Measurements from ENCODE around the gene FTH1.
A peak's percentile ranks its signal among the peaks of the same experiment; 100 is the strongest.

FTH1 gene

DNA sequence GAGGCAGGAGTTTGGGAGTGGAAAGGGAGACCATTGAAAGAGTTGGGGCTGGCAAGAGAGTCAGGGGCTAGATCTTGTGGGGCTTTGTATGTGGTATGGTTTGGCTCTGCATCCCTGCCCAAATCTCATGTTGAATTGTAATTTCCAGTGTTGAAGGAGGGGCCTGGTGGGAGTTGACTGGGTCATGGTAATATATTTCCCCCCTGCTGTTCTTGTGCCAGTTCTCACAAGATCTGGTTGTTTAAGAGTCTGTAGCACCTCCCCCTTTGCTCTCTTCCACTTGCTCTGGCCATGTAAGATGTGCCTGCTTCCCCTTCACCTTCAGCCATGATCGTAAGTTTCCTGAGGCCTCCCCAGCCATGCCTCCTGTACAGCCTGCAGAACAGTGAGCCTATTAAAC, 39.9 kb downstream of the FTH1 start:
- Histone ChIP-seq H3K9ac (ENCODE audit: low read length) (no peak overlapping the region), H3K9me3 (ENCODE audit: low read length) (no peaks in the 10 kb centered on the region), H3K27ac (ENCODE audit: low read depth, low read length) (no peak overlapping the region), H3K27me3 (ENCODE audit: control insufficient read depth in 1 of 2, insufficient read depth in 2 of 2, low read length in 2 of 2) (no peaks in the 10 kb centered on the region), H3K4me3 (ENCODE audit: low read depth in 1 of 2, low read length in 2 of 2) (no peak overlapping the region), H3K36me3 (ENCODE audit: insufficient read depth, low read length) (no peaks in the 10 kb centered on the region), H3K4me1 (ENCODE audit: insufficient read depth, low read length) (peaks cover 15% of the 10 kb centered on the region)

DNA sequence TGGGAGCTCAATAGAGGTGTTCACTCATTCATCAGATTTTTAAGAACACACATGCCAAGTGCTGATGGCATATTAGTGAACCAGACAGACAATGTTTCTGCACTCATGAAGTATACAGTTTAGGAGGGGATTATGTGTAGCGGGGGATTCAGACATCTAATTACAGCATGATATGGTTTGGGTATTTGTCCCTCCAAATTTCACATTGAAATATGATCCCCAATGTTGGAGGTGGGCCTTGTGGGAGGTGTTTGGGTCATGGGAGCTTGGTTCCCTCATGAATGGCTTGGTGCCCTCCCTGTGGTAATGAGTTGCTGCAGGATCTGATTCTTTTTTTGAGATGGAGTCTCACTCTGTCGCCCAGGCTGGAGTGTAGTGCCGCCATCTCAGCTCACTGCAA, 41.2 kb downstream of the FTH1 start:
- no peaks in the 10 kb centered on the region for H3K27me3 ChIP-seq (ENCODE audit: control insufficient read depth in 1 of 2, insufficient read depth in 2 of 2, low read length in 2 of 2)
- H3K9ac ChIP-seq (ENCODE audit: low read length), result no peak overlapping the region
- H3K36me3 ChIP-seq (ENCODE audit: insufficient read depth, low read length), result no peaks in the 10 kb centered on the region
- H3K4me3 ChIP-seq (ENCODE audit: low read depth in 1 of 2, low read length in 2 of 2), result no peak overlapping the region
- H3K27ac ChIP-seq (ENCODE audit: low read depth, low read length), result no peak overlapping the region
- no peaks in the 10 kb centered on the region for H3K9me3 ChIP-seq (ENCODE audit: low read length)
- peaks cover 20% of the 10 kb centered on the region for H3K4me1 ChIP-seq (ENCODE audit: insufficient read depth, low read length)

DNA sequence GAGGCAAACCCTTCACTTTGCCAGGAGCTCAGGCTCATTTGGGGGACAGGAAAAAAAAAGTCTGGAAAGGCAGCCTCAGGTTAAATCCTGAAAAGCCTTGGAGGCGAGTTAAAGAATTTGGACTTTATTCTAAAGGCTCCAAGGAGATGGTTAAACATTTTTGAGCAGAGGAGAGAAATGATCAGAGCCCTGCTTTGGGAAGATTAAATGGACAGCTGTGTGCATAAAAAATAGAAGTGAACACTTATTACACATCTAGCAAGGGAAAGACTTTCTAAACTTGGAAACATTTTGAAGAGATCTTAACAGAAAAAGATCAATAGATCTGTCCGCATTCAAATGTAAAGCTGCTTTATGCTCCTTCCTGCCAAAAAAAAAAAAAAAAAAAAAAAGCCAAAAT, 41.7 kb downstream of the FTH1 start:
- H3K4me3 ChIP-seq (ENCODE audit: low read depth in 1 of 2, low read length in 2 of 2), result no peak overlapping the region
- H3K27ac ChIP-seq (ENCODE audit: low read depth, low read length), result no peak overlapping the region
- H3K9me3 ChIP-seq (ENCODE audit: low read length), result no peaks in the 10 kb centered on the region
- peaks cover 21% of the 10 kb centered on the region for H3K4me1 ChIP-seq (ENCODE audit: insufficient read depth, low read length)
- H3K9ac ChIP-seq (ENCODE audit: low read length), result no peak overlapping the region
- no peaks in the 10 kb centered on the region for H3K36me3 ChIP-seq (ENCODE audit: insufficient read depth, low read length)
- H3K27me3 ChIP-seq (ENCODE audit: control insufficient read depth in 1 of 2, insufficient read depth in 2 of 2, low read length in 2 of 2), result no peaks in the 10 kb centered on the region

DNA sequence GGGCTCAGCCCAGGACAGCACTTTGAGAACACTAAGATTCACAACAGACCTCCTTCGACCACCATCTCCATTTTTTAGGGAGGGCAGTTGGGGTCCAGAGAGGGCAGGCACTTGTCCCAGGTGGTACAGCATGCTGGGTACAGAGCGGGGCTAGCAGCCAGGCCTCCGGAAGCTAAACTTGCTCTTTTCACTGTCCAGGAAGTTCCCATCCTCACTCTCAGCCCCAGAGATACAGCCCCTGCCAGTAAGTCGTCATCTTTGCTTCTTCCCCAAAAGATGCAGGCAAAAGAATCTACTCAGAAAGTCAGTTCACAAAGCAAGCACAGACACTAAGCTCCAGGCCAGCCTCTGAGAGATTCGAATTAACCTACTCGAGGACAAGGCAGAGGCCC, 43.4 kb downstream of the FTH1 start:
- Histone ChIP-seq H3K4me1 (ENCODE audit: insufficient read depth, low read length) (peaks cover 30% of the 10 kb centered on the region), H3K4me3 (ENCODE audit: low read depth in 1 of 2, low read length in 2 of 2) (no peak overlapping the region), H3K27me3 (ENCODE audit: control insufficient read depth in 1 of 2, insufficient read depth in 2 of 2, low read length in 2 of 2) (peaks cover 0 to 8% of the 10 kb centered on the region in 2 donors), H3K9me3 (ENCODE audit: low read length) (no peaks in the 10 kb centered on the region), H3K36me3 (ENCODE audit: insufficient read depth, low read length) (no peaks in the 10 kb centered on the region), H3K27ac (ENCODE audit: low read depth, low read length) (peak overlapping the region; percentile 32), H3K9ac (ENCODE audit: low read length) (no peak overlapping the region)

DNA sequence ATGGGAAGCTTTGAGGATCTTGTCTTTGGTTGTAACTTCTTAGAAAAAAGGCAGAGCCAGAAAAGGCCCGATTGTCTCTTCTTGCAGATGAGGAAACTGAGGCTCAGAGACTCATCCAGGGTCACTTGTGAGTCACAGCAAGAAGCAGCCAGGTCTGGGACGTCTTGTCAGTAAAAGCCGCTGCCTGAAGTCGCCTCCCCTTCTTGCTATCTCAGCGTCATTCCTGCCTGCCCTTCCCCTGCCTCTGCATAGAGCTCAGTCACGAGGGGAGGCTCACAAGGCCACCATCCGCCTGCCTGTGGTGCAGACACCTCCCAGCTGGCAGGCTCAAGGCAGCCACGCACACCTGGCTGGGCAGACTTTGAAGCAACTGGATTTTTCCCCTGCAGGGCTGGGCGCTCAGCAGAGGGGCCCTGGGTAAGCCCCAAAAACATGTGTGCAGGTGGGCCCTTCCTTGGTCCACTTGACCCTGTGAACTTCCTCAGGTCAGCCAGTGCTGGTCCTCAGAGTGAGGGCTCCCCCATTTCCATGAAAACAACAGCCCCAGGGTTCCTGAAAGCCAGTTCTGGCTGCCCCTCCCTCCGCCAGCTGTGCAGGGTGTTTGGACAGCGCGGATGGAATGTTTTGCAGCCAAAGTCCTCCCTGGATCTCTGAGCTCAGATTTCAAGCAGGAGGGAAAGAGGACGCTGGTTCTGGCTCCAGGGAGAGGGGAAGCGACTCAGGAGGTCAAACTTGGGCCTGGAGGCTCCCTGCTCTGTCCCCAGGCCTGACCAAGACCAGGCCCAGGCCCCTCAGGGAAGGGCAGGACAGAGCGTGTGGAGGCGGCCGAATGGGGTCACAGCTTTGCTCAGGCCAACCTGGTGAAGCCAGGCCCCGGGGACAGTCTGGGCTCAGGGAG, 44.0 kb downstream of the FTH1 start:
- Histone ChIP-seq H3K4me1 (ENCODE audit: insufficient read depth, low read length) (peaks cover 33% of the 10 kb centered on the region), H3K9me3 (ENCODE audit: low read length) (no peaks in the 10 kb centered on the region), H3K9ac (ENCODE audit: low read length) (no peak overlapping the region)

DNA sequence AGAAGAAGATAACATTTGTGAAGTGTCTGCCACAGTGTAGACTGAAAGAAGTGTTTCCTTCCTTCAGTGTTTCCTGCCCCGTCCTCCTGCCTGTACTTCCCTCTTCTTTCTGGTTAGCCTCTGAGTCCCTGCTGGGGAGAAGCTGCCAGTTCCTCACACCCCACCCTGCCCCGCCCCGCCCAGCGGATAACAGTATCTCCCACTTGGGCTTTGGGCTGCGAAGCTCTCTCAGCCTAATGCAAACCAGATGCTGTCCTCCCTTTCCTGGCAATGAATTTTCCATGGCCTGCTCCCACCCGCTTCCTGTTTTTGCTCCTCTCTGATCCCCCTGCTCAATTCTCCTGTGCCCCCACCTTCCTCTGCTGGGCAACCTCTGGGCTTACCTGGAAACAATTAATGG, 44.9 kb downstream of the FTH1 start:
- Histone ChIP-seq H3K36me3 (ENCODE audit: insufficient read depth, low read length) (no peaks in the 10 kb centered on the region), H3K9me3 (ENCODE audit: low read length) (no peaks in the 10 kb centered on the region), H3K27me3 (ENCODE audit: control insufficient read depth in 1 of 2, insufficient read depth in 2 of 2, low read length in 2 of 2) (peaks cover 0 to 11% of the 10 kb centered on the region in 2 donors), H3K4me3 (ENCODE audit: low read depth in 1 of 2, low read length in 2 of 2) (no peak overlapping the region), H3K27ac (ENCODE audit: low read depth, low read length) (no peak overlapping the region), H3K9ac (ENCODE audit: low read length) (no peak overlapping the region), H3K4me1 (ENCODE audit: insufficient read depth, low read length) (peaks cover 39% of the 10 kb centered on the region)

More for the DNA sequence above, 44.0 kb downstream of the FTH1 start:
- no peak overlapping the region for H3K4me3 ChIP-seq (ENCODE audit: low read depth in 1 of 2, low read length in 2 of 2)
- peak overlapping the region; percentile 32 for H3K27ac ChIP-seq (ENCODE audit: low read depth, low read length)
- peaks cover 0 to 11% of the 10 kb centered on the region in 2 donors for H3K27me3 ChIP-seq (ENCODE audit: control insufficient read depth in 1 of 2, insufficient read depth in 2 of 2, low read length in 2 of 2)
- no peaks in the 10 kb centered on the region for H3K36me3 ChIP-seq (ENCODE audit: insufficient read depth, low read length)

DNA sequence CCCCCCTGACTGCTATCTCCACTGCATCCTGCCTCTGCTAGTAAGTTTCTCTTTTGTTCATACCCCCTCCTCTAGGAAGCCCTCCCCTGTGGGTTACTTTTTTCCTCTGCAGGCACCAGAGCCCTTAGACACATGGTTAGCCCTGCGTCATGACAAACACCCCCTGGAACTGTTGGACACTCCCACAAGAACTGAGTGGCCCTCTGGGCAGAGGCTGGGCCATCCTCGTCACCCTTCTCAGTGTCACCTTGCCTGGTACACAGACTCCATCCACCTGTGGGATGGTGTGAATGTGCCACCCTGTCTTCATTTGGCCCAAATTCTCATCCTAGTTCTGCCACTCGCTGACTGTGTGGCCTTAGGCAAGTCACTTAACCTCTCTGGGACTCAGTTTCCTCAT, 46.0 kb downstream of the FTH1 start:
- H3K27me3 ChIP-seq (ENCODE audit: control insufficient read depth in 1 of 2, insufficient read depth in 2 of 2, low read length in 2 of 2), result peaks cover 0 to 11% of the 10 kb centered on the region in 2 donors
- H3K4me3 ChIP-seq (ENCODE audit: low read depth in 1 of 2, low read length in 2 of 2), result no peak overlapping the region
- no peak overlapping the region for H3K9ac ChIP-seq (ENCODE audit: low read length)
- H3K36me3 ChIP-seq (ENCODE audit: insufficient read depth, low read length), result no peaks in the 10 kb centered on the region
- peaks cover 39% of the 10 kb centered on the region for H3K4me1 ChIP-seq (ENCODE audit: insufficient read depth, low read length)
- H3K27ac ChIP-seq (ENCODE audit: low read depth, low read length), result no peak overlapping the region
- no peaks in the 10 kb centered on the region for H3K9me3 ChIP-seq (ENCODE audit: low read length)

DNA sequence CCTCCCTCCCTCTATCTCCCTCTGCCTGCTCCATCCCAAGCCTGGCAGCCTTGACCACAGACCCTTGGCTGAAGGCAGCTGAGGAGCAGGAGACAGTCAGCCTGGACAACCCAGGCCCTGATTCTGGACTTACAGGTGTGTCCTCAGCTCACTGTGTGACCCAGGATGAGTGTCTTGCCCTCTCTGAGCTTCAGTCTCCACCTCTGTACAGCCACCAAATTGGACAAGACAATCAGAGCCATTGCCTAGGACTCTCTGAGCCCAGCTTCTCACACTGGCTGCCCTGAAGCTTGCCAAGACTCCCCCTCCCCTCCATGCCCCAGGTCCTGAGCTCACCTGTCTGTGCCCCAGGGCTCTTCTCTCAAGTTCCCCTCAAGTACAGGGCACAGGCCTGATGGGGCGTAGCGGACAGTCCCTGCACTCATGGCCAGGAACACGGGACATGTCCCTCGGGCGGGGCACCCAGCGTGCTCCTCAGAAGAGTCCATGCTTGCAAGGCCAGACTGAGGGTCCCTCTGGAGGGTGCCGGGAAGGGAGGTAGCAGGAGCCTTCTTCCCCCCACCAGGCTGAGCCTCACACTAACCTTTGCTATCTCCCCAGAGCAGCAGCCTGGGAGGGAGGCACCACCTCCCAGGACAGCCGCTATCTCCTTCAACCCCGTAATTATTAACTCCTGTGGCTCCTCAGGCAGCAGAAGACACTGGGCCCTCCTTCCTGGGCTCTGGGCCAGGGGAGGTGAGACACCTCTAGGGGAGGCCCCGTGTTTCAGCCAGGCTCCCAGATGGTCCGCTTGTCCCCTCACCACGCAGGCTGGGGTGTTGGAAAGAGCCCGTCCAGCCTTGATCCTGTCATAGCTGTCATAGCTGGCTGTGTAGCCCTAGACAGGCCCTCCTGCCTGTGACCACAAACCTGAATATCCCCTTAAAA, 47.5 kb downstream of the FTH1 start:
- peaks cover 0 to 11% of the 10 kb centered on the region in 2 donors for H3K27me3 ChIP-seq (ENCODE audit: control insufficient read depth in 1 of 2, insufficient read depth in 2 of 2, low read length in 2 of 2)
- no peak overlapping the region for H3K9ac ChIP-seq (ENCODE audit: low read length)
- no peaks in the 10 kb centered on the region for H3K9me3 ChIP-seq (ENCODE audit: low read length)
- peaks cover 44% of the 10 kb centered on the region for H3K4me1 ChIP-seq (ENCODE audit: insufficient read depth, low read length)
- H3K36me3 ChIP-seq (ENCODE audit: insufficient read depth, low read length), result no peaks in the 10 kb centered on the region
- no peak overlapping the region for H3K4me3 ChIP-seq (ENCODE audit: low read depth in 1 of 2, low read length in 2 of 2)
- H3K27ac ChIP-seq (ENCODE audit: low read depth, low read length), result no peak overlapping the region

DNA sequence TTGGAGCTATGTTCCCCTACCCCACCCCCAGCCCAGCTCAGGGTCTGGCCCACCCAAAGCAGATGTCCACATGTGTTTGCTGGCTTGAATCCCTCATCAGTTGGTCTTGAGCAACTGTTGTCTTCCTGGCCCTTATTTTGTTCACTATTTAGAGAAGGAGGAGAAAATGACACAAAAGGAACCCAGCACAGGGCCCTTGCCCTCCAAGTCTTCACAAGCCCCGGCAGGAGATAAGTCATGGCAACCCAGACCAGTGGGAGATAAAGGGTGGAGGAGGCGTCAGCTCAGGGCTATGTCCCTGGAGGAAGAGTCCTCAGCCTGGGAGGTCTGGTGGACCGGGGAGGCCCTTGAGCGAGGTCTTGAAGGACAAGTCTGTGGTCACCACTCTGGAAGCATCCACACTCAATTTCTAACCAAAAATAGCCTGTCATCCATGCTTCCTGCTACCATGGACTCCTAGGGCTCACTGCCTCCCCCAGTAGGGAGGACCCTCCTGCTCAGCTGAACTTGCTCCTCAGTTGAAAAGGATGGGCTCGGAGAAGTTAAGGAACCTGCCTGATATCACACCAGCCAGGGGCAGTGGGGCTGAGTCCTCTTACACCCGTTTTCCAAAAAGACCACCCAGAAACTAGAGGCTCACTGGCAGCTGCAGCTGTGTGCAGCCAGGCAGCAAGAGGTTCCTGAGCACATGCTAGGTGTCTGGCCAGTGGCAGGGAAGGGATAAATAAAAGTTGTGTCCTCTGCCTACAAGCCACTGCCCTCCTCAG, 48.3 kb downstream of the FTH1 start:
- Histone ChIP-seq H3K9me3 (ENCODE audit: low read length) (no peaks in the 10 kb centered on the region), H3K9ac (ENCODE audit: low read length) (no peak overlapping the region), H3K27ac (ENCODE audit: low read depth, low read length) (peak overlapping the region; percentile 31), H3K36me3 (ENCODE audit: insufficient read depth, low read length) (no peaks in the 10 kb centered on the region), H3K4me1 (ENCODE audit: insufficient read depth, low read length) (peaks cover 43% of the 10 kb centered on the region), H3K27me3 (ENCODE audit: control insufficient read depth in 1 of 2, insufficient read depth in 2 of 2, low read length in 2 of 2) (peaks cover 0 to 11% of the 10 kb centered on the region in 2 donors), H3K4me3 (ENCODE audit: low read depth in 1 of 2, low read length in 2 of 2) (no peak overlapping the region)

DNA sequence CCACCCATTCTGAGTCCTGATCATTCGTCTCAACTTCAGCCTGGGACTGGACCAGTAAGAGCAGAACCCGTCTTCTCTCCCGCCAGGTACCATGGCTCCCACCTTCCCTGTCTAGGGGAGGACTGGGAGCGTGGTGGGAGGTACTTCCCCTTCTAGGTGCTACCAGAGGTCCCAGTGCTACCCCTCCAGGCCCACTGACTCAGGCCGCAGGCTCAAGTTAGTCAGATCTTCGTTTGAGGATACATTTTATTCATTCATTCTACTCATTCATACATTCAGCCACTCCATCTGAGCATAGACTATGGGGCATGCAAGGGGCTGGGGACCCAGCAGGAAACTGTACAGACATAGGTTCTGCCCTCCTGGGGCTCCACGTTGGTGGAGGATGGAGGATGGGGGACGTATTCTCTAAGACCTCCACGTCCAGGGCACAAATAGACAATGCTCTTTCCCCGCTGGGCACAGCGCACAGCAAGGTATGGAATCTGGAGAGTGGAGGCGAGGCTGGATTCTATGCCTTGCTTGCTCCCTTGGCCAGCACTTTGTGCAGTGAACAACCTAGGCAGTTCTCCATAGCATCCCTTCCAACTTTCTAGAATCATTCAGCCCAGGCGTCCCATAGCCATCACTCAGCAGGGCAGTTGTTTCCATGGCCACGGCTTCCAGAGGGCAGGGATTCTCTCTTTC, 49.0 kb downstream of the FTH1 start:
- peak overlapping the region; percentile 15 for H3K9ac ChIP-seq (ENCODE audit: low read length)
- peak overlapping the region; percentile 8 to 38 for H3K4me3 ChIP-seq (ENCODE audit: low read depth in 1 of 2, low read length in 2 of 2)
- peaks cover 38% of the 10 kb centered on the region for H3K4me1 ChIP-seq (ENCODE audit: insufficient read depth, low read length)
- no peaks in the 10 kb centered on the region for H3K36me3 ChIP-seq (ENCODE audit: insufficient read depth, low read length)
- peaks cover 0 to 11% of the 10 kb centered on the region in 2 donors for H3K27me3 ChIP-seq (ENCODE audit: control insufficient read depth in 1 of 2, insufficient read depth in 2 of 2, low read length in 2 of 2)
- H3K27ac ChIP-seq (ENCODE audit: low read depth, low read length), result no peak overlapping the region
- no peaks in the 10 kb centered on the region for H3K9me3 ChIP-seq (ENCODE audit: low read length)
